K562 (cell line): Measurements from ENCODE around the gene KRTAP4-8. TPM values are rescaled to one million over a fixed set of nuclear protein-coding genes. Genes with fewer than 3 reads are reported as not detected.

ENCODE experiments used
- ATAC-seq: fragments of 200-7000 bp; cut with Tn5 transposase; 3 replicates; pipeline ENCODE4 v1.9.1; 2020; ENCODE audit warnings: moderate library complexity
- BruUV-seq: library from RNA; stranded (reverse); fragments of 400-500 nt; replicated peaks from 2 replicates; lab custom pipeline; 2021; lab: Mats Ljungman, UMichigan
- CTCF ChIA-PET: fragments of 300-600 bp; formaldehyde crosslinking; extraction: SDS; loops from one replicate; lab custom pipeline; 2021; ENCODE audit warnings: low intra/inter-chr PET ratio; lab: Yijun Ruan, JAX
- POLR2A ChIA-PET: fragments of 300-600, 350-650 bp; sonication (Branson Sonifier 250); formaldehyde crosslinking; extraction: SDS; loops from one replicate; lab custom pipeline; 2021; ENCODE audit warnings: antibody characterized with exemption, inconsistent platforms; lab: Yijun Ruan, JAX
- DNase-seq, 4 experiments: peaks; one replicate each; pipeline versions ENCODE4 v3.0.0 to v3.0.0-alpha.2; 2011 to 2018; ENCODE audit warnings: low spot score in 3 of 4, mixed read lengths in 3 of 4; ENCODE audit errors: extremely low read depth in 1 of 4
- FAIRE-seq: peaks from 2 replicates; lab custom pipeline; 2011; peaks lifted over from hg19 to GRCh38; lab: Jason Lieb, UNC
- H2AFZ ChIP-seq: 2 replicates; pipeline ENCODE4 v1.6.0; 2011; ENCODE audit warnings: low read depth, low read length, control low read depth, inconsistent platforms
- H3K27ac ChIP-seq: fragments of 200-600 bp; 3 replicates; pipeline ENCODE4 v1.8.0; 2011; ENCODE audit warnings: low read depth, mild to moderate bottlenecking, control low read depth, inconsistent platforms, low read length, moderate library complexity, mixed read lengths; ENCODE audit errors: extremely low read depth
- H3K27me3 ChIP-seq, 2 experiments: fragments of 300-600 bp in 1 of 2; 2 replicates in 1 of 2; 3 replicates in 1 of 2; pipeline versions ENCODE4 v1.6.0 to v1.8.0; 2011; ENCODE audit warnings: inconsistent platforms in 2 of 2, low read length in 2 of 2, mild to moderate bottlenecking in 1 of 2, mixed read lengths in 1 of 2, moderate library complexity in 1 of 2; ENCODE audit not compliant: control insufficient read depth in 2 of 2, insufficient read depth in 2 of 2
- H3K36me3 ChIP-seq: fragments of 300-600 bp; 3 replicates; pipeline ENCODE4 v1.8.0; 2011; ENCODE audit warnings: mild to moderate bottlenecking, low read length, inconsistent platforms; ENCODE audit not compliant: control insufficient read depth, insufficient read depth
- H3K4me1 ChIP-seq, 2 experiments: fragments of 200-600 bp in 1 of 2; replicated peaks in 1 of 2; 2 replicates in 1 of 2; 3 replicates in 1 of 2; pipeline versions ENCODE4 v1.5.1 to v1.8.0; 2011; ENCODE audit warnings: inconsistent platforms in 2 of 2, low read length in 2 of 2, mild to moderate bottlenecking in 1 of 2, mixed read lengths in 1 of 2, moderate library complexity in 1 of 2; ENCODE audit not compliant: control insufficient read depth in 2 of 2, insufficient read depth in 2 of 2
- H3K4me2 ChIP-seq: 2 replicates; pipeline ENCODE4 v1.6.1; 2011; ENCODE audit warnings: low read length, control low read depth, inconsistent platforms, mixed read lengths; ENCODE audit not compliant: insufficient read depth
- H3K4me3 ChIP-seq: fragments of 200-600 bp; sonication (generic), shearing (Covaris generic); 2 replicates; pipeline ENCODE4 v1.5.1; 2016; ENCODE audit warnings: control low read depth, inconsistent platforms
- H3K79me2 ChIP-seq: fragments of 200-600 bp; 3 replicates; pipeline ENCODE4 v1.8.0; 2011; ENCODE audit warnings: low read length, inconsistent platforms; ENCODE audit not compliant: control insufficient read depth, insufficient read depth
- H3K9ac ChIP-seq, 2 experiments: 2 replicates each; pipeline versions ENCODE4 v1.6.0 to v1.6.1; 2011; ENCODE audit warnings: low read depth in 2 of 2, low read length in 2 of 2, control low read depth in 1 of 2, inconsistent platforms in 1 of 2, mild to moderate bottlenecking in 1 of 2, mixed read lengths in 1 of 2; ENCODE audit not compliant: insufficient read depth in 1 of 2
- H3K9me1 ChIP-seq: one replicate; pipeline ENCODE4 v1.6.0; 2011; ENCODE audit warnings: inconsistent platforms, mild to moderate bottlenecking, low read length, moderate library complexity; ENCODE audit not compliant: control insufficient read depth, insufficient read depth
- H3K9me3 ChIP-seq: replicated peaks from 2 replicates; pipeline ENCODE4 v1.5.1; 2011; ENCODE audit warnings: low read depth, low read length, inconsistent platforms; ENCODE audit not compliant: control insufficient read depth, insufficient read depth
- H4K20me1 ChIP-seq: replicated peaks from 2 replicates; pipeline ENCODE4 v1.6.1; 2011; ENCODE audit warnings: low read length, inconsistent platforms, mixed read lengths; ENCODE audit not compliant: control insufficient read depth, insufficient read depth
- ASH1L ChIP-seq: fragments of 450-650 bp; IDR thresholded peaks from 2 replicates; pipeline ENCODE4 v1.6.1; 2018; ENCODE audit warnings: borderline replicate concordance, mild to moderate bottlenecking, low read depth; ENCODE audit not compliant: partially characterized antibody
- CCAR2 ChIP-seq: fragments of 200-400 bp; formaldehyde crosslinking; IDR thresholded peaks from 2 replicates; pipeline ENCODE4 v1.6.1; 2017; ENCODE audit warnings: mild to moderate bottlenecking, low read depth, low read length
- CEBPG ChIP-seq, 3 experiments: fragments of 200-800 bp in 1 of 3; sonication (Bioruptor generic) in 1 of 3; sonication (generic) in 1 of 3; formaldehyde crosslinking in 1 of 3; IDR thresholded peaks in 2 of 3; conservative IDR thresholded peaks in 1 of 3; 2 replicates each; pipeline versions ENCODE4 v1.6.1 to v1.8.0; 2016 to 2022; ENCODE audit warnings: missing compliant biosample characterization in 2 of 3, missing genetic modification characterization in 2 of 3, mild to moderate bottlenecking in 1 of 3, missing genetic modification reagents in 1 of 3
- ELF2 ChIP-seq: fragments of 250-450 bp; sonication (Bioruptor Pico); IDR thresholded peaks from 2 replicates; pipeline ENCODE4 v1.5.0; 2021; ENCODE audit warnings: mild to moderate bottlenecking
- FOXJ3 ChIP-seq: sonication (generic); formaldehyde crosslinking; IDR thresholded peaks from 2 replicates; pipeline ENCODE4 v1.4.0; 2020; ENCODE audit warnings: mild to moderate bottlenecking, missing genetic modification reagents
- KLF13 ChIP-seq: fragments of 450-650 bp; IDR thresholded peaks from 2 replicates; pipeline ENCODE4 v1.6.1; 2016; ENCODE audit warnings: missing genetic modification characterization, low read depth, mild to moderate bottlenecking, missing compliant biosample characterization, moderate library complexity, borderline replicate concordance
- POLR2H ChIP-seq: IDR thresholded peaks from 2 replicates; pipeline ENCODE4 v1.6.1; 2016; ENCODE audit warnings: missing genetic modification characterization, low read depth, mild to moderate bottlenecking, control low read depth, missing compliant biosample characterization, moderate library complexity
- SNAPC5 ChIP-seq: fragments of 250-450 bp; sonication (Bioruptor Pico); IDR thresholded peaks from 2 replicates; pipeline ENCODE4 v1.8.0; 2021; ENCODE audit warnings: moderate library complexity, mild to moderate bottlenecking, inconsistent platforms
- ZBTB1 ChIP-seq: sonication (generic); formaldehyde crosslinking; IDR thresholded peaks from 2 replicates; pipeline ENCODE4 v1.8.1; 2023; ENCODE audit warnings: missing genetic modification reagents, low read depth, mild to moderate bottlenecking, borderline replicate concordance
- ZKSCAN8 ChIP-seq: fragments of 200-800 bp; sonication (Bioruptor generic); IDR thresholded peaks from 2 replicates; pipeline ENCODE4 v1.6.1; 2016; ENCODE audit warnings: missing genetic modification characterization, missing compliant biosample characterization
- ZNF41 ChIP-seq: fragments of 250-450 bp; sonication (Bioruptor Pico); conservative IDR thresholded peaks from 2 replicates; pipeline ENCODE4 v1.4.0; 2020; ENCODE audit warnings: mild to moderate bottlenecking
- ZNF589 ChIP-seq: fragments of 200-800 bp; sonication (Bioruptor generic); IDR thresholded peaks from 2 replicates; pipeline ENCODE4 v1.6.1; 2016; ENCODE audit warnings: low read depth, missing genetic modification characterization, missing compliant biosample characterization
- ZNF785 ChIP-seq: fragments of 250-450 bp; sonication (Bioruptor Pico); IDR thresholded peaks from 2 replicates; pipeline ENCODE4 v1.4.0; 2020; ENCODE audit warnings: mild to moderate bottlenecking
- WGBS: fragments of 100-300 bp; shearing (Covaris generic); methylation state at CpG from one replicate; pipeline ENCODE4 v1.1.6; 2016; ENCODE audit warnings: low coverage, mixed read lengths; ENCODE audit not compliant: insufficient coverage; ENCODE audit errors: missing lambda C conversion rate; 5-methylcytosine and 5-hydroxymethylcytosine counted together
- in situ Hi-C: fragments of 300-500 bp; cut with MboI; formaldehyde crosslinking; loops from 4 replicates; pipeline ENCODE4 v1.15.0; 2018; ENCODE audit warnings: inconsistent platforms, mixed read lengths
- intact Hi-C: fragments of 100-400 bp; cut with micrococcal nuclease; formaldehyde crosslinking; loops from 2 replicates; pipeline ENCODE4 v1.14.2; 2022
- polyA plus RNA-seq, 8 experiments: library from polyadenylated mRNA; depleted of rRNA in 4 of 8; stranded (reverse) in 5 of 8; unstranded in 3 of 8; fragments of >200 nt; fragmentation: Nextera tagmentation in 2 of 8; fragmentation: Illumina TruSeq in 1 of 8; extraction: Ambion mirVana in 2 of 8; extraction: Trizol in 1 of 8; gene quantifications; 2 replicates each; pipeline versions ENCODE4 v1.2.1 to v1.2.3, GENCODE V29; 2011 to 2014; ENCODE audit warnings: inconsistent platforms in 1 of 8, missing spikeins in 1 of 8
- total RNA-seq, 7 experiments: library from RNA; depleted of rRNA in 6 of 7; stranded (reverse); fragments of >200 nt in 6 of 7; fragmentation: Illumina TruSeq in 2 of 7; extraction: Trizol in 2 of 7; gene quantifications; 2 replicates each; pipeline versions ENCODE4 v1.2.1 to v1.2.3, GENCODE V29; 2011 to 2021; ENCODE audit warnings: low replicate concordance in 1 of 7
- TF ChIP-seq, protein P1 (sequence below): fragments of 250-450 bp; sonication (Bioruptor Pico); IDR thresholded peaks from 2 replicates; pipeline ENCODE4 v1.9.0; 2021; ENCODE audit warnings: mild to moderate bottlenecking, inconsistent platforms

KRTAP4-8 gene
- total and polyA plus RNA-seq, 9 of the 15 experiments (the other 6 are each of a cell fraction or from before 2014, with no cell fraction given) = not detected

DNA sequence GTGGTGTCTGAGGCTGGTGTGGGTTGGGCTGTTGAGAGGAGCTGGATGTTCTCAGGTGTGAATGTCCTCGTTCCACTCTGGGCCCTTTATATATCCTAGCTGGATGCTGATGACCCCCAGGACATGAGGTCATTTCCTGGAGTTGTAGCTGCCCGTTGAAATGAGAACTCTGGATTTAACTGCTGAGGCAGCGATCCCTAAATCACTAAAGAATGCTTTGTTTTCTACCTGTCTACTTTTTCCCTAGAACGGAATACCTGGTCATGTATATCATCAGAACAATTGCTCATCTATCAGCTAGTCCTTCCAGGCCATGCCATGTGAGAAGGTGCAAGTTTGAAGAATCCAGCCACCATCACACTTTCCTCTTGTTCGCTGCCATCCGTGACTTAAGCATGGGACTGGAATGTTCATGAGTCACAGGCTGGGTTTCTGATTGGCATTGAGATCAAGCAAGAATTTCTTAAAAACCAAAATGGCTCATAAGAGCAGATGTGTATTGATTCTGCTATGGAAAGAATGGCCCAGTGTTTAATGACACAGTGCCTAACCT, 37.8 kb downstream of the KRTAP4-8 start, which contains the start of gene KRTAP2-3:
Gene KRTAP2-3, minus strand, starts transcription at position 63 of the 553 bp plus-strand sequence. CDS start 64 bp downstream, outside the sequence.
- CTCF ChIA-PET = no interaction called here
- no peak within 1 kb of the TSS for H3K4me2 ChIP-seq
- FAIRE-seq (no peak), ATAC-seq (no peak), DNase-seq (no peak)
- no peak within 1 kb of the TSS for H3K27ac ChIP-seq
- H3K4me3 ChIP-seq = no peak within 1 kb of the TSS
- WGBS = 0% methylated on average over 6 of the region's 6 CpGs
- no TSS peak for BruUV-seq
- H3K79me2 ChIP-seq = no peaks in the 10 kb centered on the region
- no peaks in the 10 kb centered on the region for H3K9me3 ChIP-seq
- intact Hi-C loops = no loop called here
- no peaks in the 10 kb centered on the region for H3K9me1 ChIP-seq
- peaks cover 4 to 5% of the 10 kb centered on the region in 2 experiments; a peak in 4 of 5 replicates for H3K27me3 ChIP-seq
- no peak within 1 kb of the TSS for H3K9ac ChIP-seq
- POLR2A ChIA-PET = no interaction called here
- no peaks in the 10 kb centered on the region; the same call in 1 of the 2 replicates for H4K20me1 ChIP-seq
- no peaks in the 10 kb centered on the region for H3K36me3 ChIP-seq
- in situ Hi-C loops = no loop called here
- H2AFZ ChIP-seq = no peak within 1 kb of the TSS
- H3K4me1 ChIP-seq = no peaks in the 10 kb centered on the region
- TF ChIP-seq POLR2H (tag) (no peak), SNAPC5 (no peak), ZNF41 (CRISPR knock-in tag) (no peak), FOXJ3 (no peak), ASH1L (no peak), KLF13 (tag) (no peak), ELF2 (CRISPR knock-in tag) (no peak), CEBPG (CRISPR knock-in tag; IDR thresholded peaks at IDR 0.05) (no peak), CEBPG (tag; conservative IDR thresholded peaks at IDR 0.05 in 1 of 2, IDR thresholded peaks at IDR 0.05 in 1 of 2) (no peak), ZKSCAN8 (CRISPR knock-in tag) (no peak), CCAR2 (no peak), ZNF785 (no peak), ZNF589 (CRISPR knock-in tag) (no peak), ZBTB1 (CRISPR knock-in tag) (no peak)
- TF ChIP-seq, protein P1, sequence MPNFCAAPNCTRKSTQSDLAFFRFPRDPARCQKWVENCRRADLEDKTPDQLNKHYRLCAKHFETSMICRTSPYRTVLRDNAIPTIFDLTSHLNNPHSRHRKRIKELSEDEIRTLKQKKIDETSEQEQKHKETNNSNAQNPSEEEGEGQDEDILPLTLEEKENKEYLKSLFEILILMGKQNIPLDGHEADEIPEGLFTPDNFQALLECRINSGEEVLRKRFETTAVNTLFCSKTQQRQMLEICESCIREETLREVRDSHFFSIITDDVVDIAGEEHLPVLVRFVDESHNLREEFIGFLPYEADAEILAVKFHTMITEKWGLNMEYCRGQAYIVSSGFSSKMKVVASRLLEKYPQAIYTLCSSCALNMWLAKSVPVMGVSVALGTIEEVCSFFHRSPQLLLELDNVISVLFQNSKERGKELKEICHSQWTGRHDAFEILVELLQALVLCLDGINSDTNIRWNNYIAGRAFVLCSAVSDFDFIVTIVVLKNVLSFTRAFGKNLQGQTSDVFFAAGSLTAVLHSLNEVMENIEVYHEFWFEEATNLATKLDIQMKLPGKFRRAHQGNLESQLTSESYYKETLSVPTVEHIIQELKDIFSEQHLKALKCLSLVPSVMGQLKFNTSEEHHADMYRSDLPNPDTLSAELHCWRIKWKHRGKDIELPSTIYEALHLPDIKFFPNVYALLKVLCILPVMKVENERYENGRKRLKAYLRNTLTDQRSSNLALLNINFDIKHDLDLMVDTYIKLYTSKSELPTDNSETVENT (CRISPR knock-in tag) = no peak
